Measurements from ENCODE around the gene NCF4. TPM values are rescaled to one million over a fixed set of nuclear protein-coding genes. Genes with fewer than 3 reads are reported as not detected.

Gene NCF4
- total RNA-seq, 1 donor from 2014 or later, result not detected

DNA sequence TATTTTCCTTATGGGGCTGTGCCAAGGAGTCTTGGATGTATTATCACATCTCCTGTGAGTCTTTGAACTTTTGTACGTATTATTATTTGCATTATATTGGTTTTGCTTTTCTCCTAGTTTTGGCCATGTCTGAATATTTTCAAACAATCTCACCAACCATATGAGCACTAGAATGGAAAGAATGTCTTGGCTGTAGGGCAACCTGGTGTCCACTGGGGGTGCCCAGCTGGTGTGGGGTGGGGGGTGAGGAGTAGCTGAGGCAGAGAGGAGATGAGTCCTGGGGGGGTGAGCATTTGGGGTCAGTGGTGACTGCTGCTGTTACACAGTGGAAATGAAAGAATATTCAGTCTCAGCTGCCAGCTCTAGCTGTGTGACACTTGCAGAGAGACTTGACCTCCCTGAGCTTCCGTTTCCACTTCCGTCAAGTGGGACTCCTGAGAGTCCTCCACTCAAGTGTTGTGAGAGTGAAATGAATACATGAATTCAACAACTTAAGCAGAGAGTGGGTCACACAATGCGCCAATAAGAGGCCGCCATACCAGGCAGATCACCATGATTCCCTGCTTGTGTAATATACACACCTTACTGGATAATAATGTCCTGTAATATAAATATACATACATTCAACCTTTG lies 31.3 kb upstream of the NCF4 start:
- Mint-ChIP-seq H3K9me3 (ENCODE audit: unreplicated experiment) (no peaks in the 10 kb centered on the region), H3K36me3 (ENCODE audit: low read depth, unreplicated experiment) (no peaks in the 10 kb centered on the region), H3K27ac (ENCODE audit: unreplicated experiment) (no peak overlapping the region), H3K4me3 (ENCODE audit: unreplicated experiment) (no peak overlapping the region), H3K4me1 (ENCODE audit: unreplicated experiment) (peaks cover 19% of the 10 kb centered on the region), H3K27me3 (ENCODE audit: unreplicated experiment) (peaks cover under 1% of the 10 kb centered on the region)
- TF ChIP-seq, protein P1, sequence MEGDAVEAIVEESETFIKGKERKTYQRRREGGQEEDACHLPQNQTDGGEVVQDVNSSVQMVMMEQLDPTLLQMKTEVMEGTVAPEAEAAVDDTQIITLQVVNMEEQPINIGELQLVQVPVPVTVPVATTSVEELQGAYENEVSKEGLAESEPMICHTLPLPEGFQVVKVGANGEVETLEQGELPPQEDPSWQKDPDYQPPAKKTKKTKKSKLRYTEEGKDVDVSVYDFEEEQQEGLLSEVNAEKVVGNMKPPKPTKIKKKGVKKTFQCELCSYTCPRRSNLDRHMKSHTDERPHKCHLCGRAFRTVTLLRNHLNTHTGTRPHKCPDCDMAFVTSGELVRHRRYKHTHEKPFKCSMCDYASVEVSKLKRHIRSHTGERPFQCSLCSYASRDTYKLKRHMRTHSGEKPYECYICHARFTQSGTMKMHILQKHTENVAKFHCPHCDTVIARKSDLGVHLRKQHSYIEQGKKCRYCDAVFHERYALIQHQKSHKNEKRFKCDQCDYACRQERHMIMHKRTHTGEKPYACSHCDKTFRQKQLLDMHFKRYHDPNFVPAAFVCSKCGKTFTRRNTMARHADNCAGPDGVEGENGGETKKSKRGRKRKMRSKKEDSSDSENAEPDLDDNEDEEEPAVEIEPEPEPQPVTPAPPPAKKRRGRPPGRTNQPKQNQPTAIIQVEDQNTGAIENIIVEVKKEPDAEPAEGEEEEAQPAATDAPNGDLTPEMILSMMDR (IDR thresholded peaks at IDR 0.05; ENCODE audit: unreplicated experiment), result no peak
- no peak for DNase-seq (ENCODE audit: low spot score)

DNA sequence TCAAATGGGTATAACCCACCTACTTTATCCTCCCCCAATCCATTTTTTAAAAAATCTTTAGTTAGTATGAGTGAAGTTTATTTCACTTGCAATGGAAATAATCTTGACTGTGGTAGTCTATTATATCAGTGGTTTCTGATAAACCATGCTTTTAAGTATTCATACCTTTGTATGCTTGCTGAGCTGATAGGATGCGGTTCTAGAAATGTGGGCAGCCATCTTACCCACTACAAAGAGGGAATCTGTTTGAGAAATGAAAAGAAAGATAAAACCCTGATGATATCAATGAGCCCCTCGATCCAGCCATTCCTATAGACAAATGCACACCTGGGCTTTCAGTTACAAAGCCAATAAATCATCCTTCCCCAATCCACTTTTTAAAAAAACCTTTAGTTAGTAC lies 30.2 kb upstream of the NCF4 start:
- no peak for DNase-seq (ENCODE audit: low spot score)
- TF ChIP-seq, protein P1 (IDR thresholded peaks at IDR 0.05; ENCODE audit: unreplicated experiment), result no peak
- Mint-ChIP-seq H3K27ac (ENCODE audit: unreplicated experiment) (no peak overlapping the region), H3K36me3 (ENCODE audit: low read depth, unreplicated experiment) (no peaks in the 10 kb centered on the region), H3K27me3 (ENCODE audit: unreplicated experiment) (no peaks in the 10 kb centered on the region), H3K9me3 (ENCODE audit: unreplicated experiment) (no peaks in the 10 kb centered on the region), H3K4me3 (ENCODE audit: unreplicated experiment) (no peak overlapping the region), H3K4me1 (ENCODE audit: unreplicated experiment) (peaks cover 14% of the 10 kb centered on the region)

DNA sequence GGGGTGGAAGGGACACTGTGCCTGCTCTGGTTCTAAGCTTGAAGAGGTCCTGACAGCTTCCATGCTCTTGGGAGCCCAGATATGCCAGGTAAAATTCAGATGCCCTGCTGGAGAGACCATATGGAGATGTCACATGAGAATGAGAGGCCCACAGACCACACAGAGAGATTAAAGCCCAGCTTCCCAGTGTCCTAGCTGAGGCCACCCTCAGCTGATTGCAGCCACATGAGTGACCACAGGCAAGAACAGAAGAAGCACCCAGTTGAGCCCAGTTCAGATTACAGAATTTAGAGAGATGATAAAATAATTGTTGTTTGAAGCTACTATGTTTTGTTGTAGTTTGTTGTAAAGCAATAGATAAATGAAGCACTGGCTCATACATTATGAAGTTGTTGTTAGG lies 29.6 kb upstream of the NCF4 start:
- H3K9me3 Mint-ChIP-seq (ENCODE audit: unreplicated experiment), result no peaks in the 10 kb centered on the region
- no peaks in the 10 kb centered on the region for H3K27me3 Mint-ChIP-seq (ENCODE audit: unreplicated experiment)
- no peak overlapping the region for H3K4me3 Mint-ChIP-seq (ENCODE audit: unreplicated experiment)
- H3K36me3 Mint-ChIP-seq (ENCODE audit: low read depth, unreplicated experiment), result no peaks in the 10 kb centered on the region
- TF ChIP-seq, protein P1 (IDR thresholded peaks at IDR 0.05; ENCODE audit: unreplicated experiment), result no peak
- H3K27ac Mint-ChIP-seq (ENCODE audit: unreplicated experiment), result no peak overlapping the region
- peaks cover 14% of the 10 kb centered on the region for H3K4me1 Mint-ChIP-seq (ENCODE audit: unreplicated experiment)
- DNase-seq (ENCODE audit: low spot score), result no peak

DNA sequence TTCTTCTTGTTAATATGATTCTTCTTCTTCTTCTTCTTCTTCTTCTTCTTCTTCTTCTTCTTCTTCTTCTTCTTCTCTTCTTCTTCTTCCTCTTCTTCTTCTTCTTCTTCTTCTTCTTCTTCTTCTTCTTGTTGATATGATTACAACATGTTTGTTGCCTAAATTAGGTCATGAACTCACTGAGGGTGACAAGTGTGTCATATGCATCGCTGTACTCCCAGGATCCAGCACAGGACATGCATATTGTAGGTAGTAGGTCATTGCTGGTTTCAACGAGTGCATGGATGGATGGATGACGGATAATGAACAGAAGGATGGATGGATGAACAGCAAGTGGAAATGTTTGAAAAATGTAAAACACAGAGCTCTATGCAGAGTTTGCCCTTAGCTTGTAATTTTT lies 29.1 kb upstream of the NCF4 start:
- peaks cover 12% of the 10 kb centered on the region for H3K4me1 Mint-ChIP-seq (ENCODE audit: unreplicated experiment)
- TF ChIP-seq, protein P1 (IDR thresholded peaks at IDR 0.05; ENCODE audit: unreplicated experiment), result no peak
- no peaks in the 10 kb centered on the region for H3K9me3 Mint-ChIP-seq (ENCODE audit: unreplicated experiment)
- no peaks in the 10 kb centered on the region for H3K36me3 Mint-ChIP-seq (ENCODE audit: low read depth, unreplicated experiment)
- H3K4me3 Mint-ChIP-seq (ENCODE audit: unreplicated experiment), result no peak overlapping the region
- no peaks in the 10 kb centered on the region for H3K27me3 Mint-ChIP-seq (ENCODE audit: unreplicated experiment)
- no peak overlapping the region for H3K27ac Mint-ChIP-seq (ENCODE audit: unreplicated experiment)
- no peak for DNase-seq (ENCODE audit: low spot score)

DNA sequence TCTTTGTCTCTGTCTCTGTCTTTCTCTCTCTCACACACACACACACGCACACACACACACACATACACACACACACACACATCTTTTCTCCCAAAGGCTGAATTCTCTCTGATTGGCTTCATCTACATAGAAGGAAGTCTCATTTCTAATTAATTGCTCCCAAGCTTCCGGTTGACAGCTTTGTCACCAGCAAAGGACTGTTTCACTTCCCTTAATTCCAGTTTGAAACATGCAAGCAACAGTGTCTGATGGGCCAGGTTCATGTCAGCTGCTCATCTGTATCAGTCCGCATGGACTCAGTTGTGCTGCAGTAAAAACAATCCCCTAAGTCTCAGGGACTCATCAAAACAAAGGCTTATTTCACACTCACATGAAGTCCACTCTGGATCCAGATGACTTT lies 27.7 kb upstream of the NCF4 start:
- H3K36me3 Mint-ChIP-seq (ENCODE audit: low read depth, unreplicated experiment), result no peaks in the 10 kb centered on the region
- H3K27me3 Mint-ChIP-seq (ENCODE audit: unreplicated experiment), result no peaks in the 10 kb centered on the region
- no peak for DNase-seq (ENCODE audit: low spot score)
- H3K9me3 Mint-ChIP-seq (ENCODE audit: unreplicated experiment), result no peaks in the 10 kb centered on the region
- no peak overlapping the region for H3K4me3 Mint-ChIP-seq (ENCODE audit: unreplicated experiment)
- peaks cover 3% of the 10 kb centered on the region for H3K4me1 Mint-ChIP-seq (ENCODE audit: unreplicated experiment)
- no peak overlapping the region for H3K27ac Mint-ChIP-seq (ENCODE audit: unreplicated experiment)
- TF ChIP-seq, protein P1 (IDR thresholded peaks at IDR 0.05; ENCODE audit: unreplicated experiment), result no peak
